Mesothelial cell of epicardium (in vitro differentiated cells): ENCODE data around the gene CEP164. TPM values are rescaled to one million over a fixed set of nuclear protein-coding genes. Genes with fewer than 3 reads are reported as not detected.
"Not testable (repeated sequence)": the region's sequence is repeated elsewhere in the genome, so short reads cannot be mapped to it uniquely, and the experiment has no call there.

ENCODE experiments used
- DNase-seq, 2 experiments: peaks; one replicate each; pipeline ENCODE4 v3.0.0; 2021; ENCODE audit warnings: low spot score in 2 of 2; ENCODE audit not compliant: unreplicated experiment in 2 of 2
- H3K27ac Mint-ChIP-seq: 2 replicates; pipeline ENCODE4 v1.8.0; 2021; ENCODE audit warnings: mixed read lengths
- H3K27me3 Mint-ChIP-seq: 2 replicates; pipeline ENCODE4 v1.8.0; 2021; ENCODE audit warnings: low read depth, mixed read lengths
- H3K36me3 Mint-ChIP-seq: 2 replicates; pipeline ENCODE4 v1.8.0; 2021; ENCODE audit warnings: mixed read lengths
- H3K4me1 Mint-ChIP-seq: 2 replicates; pipeline ENCODE4 v1.8.0; 2021; ENCODE audit warnings: mixed read lengths
- H3K4me3 Mint-ChIP-seq: 2 replicates; pipeline ENCODE4 v1.8.0; 2021; ENCODE audit warnings: mild to moderate bottlenecking, moderate library complexity, mixed read lengths
- H3K9me3 Mint-ChIP-seq: 2 replicates; pipeline ENCODE4 v1.8.0; 2021; ENCODE audit warnings: mixed read lengths
- total RNA-seq: library from RNA; stranded (reverse); gene quantifications from 3 replicates; pipeline ENCODE4 v1.2.1, GENCODE V29; 2021
- TF ChIP-seq, protein P1 (sequence below): fragments of 200-600 bp; sonication (generic); IDR thresholded peaks from one replicate; pipeline ENCODE4 v1.5.0; 2021; ENCODE audit warnings: antibody characterized with exemption; ENCODE audit not compliant: unreplicated experiment

Gene CEP164
- total RNA-seq, 1 donor from 2014 or later, result 51.1 TPM

DNA sequence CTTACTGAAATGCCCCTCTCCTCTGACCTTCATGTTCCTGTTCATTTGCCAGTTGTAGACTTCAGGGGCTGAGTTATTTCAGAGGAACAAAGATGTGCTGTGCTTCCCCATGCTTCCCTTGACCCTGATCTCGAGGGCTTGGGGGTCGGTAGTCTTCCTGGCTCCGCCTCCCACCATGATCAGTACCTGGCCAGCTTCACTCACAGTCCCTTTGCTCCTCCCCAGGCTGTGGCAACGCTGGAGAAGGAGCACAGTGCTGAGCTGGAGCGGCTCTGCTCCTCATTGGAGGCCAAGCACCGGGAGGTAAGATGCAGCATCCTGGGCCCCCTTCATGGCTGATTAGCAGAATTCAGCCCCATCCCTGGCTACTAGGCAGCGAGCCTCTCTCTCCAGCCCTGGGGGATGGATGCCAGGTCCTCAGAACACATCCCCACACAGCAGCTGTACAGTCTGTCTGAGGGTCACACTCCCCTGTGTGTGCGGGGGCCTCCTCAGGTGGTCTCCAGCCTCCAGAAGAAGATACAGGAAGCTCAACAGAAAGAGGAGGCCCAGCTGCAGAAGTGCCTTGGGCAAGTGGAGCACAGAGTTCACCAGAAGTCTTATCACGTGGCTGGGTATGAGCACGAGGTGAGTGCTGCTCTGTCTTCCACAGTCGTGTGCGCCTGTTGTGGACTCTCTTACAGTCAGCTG is 64.5 kb downstream of the CEP164 start:
- no peak for DNase-seq
- Mint-ChIP-seq H3K36me3 (peaks cover 44% of the 10 kb centered on the region), H3K27ac (no peak overlapping the region), H3K9me3 (no peaks in the 10 kb centered on the region), H3K4me1 (no peaks in the 10 kb centered on the region), H3K27me3 (no peaks in the 10 kb centered on the region), H3K4me3 (no peak overlapping the region)
- TF ChIP-seq, protein P1, sequence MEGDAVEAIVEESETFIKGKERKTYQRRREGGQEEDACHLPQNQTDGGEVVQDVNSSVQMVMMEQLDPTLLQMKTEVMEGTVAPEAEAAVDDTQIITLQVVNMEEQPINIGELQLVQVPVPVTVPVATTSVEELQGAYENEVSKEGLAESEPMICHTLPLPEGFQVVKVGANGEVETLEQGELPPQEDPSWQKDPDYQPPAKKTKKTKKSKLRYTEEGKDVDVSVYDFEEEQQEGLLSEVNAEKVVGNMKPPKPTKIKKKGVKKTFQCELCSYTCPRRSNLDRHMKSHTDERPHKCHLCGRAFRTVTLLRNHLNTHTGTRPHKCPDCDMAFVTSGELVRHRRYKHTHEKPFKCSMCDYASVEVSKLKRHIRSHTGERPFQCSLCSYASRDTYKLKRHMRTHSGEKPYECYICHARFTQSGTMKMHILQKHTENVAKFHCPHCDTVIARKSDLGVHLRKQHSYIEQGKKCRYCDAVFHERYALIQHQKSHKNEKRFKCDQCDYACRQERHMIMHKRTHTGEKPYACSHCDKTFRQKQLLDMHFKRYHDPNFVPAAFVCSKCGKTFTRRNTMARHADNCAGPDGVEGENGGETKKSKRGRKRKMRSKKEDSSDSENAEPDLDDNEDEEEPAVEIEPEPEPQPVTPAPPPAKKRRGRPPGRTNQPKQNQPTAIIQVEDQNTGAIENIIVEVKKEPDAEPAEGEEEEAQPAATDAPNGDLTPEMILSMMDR, result no peak

- TF ChIP-seq, protein P1, result no peak
- DNase-seq, result no peak
- Mint-ChIP-seq H3K4me1 (no peaks in the 10 kb centered on the region), H3K36me3 (peaks cover 52% of the 10 kb centered on the region), H3K4me3 (no peak overlapping the region), H3K27ac (no peak overlapping the region), H3K9me3 (peaks cover 8% of the 10 kb centered on the region), H3K27me3 (no peaks in the 10 kb centered on the region)
Observed at GRCh38 chr11:117392979-117393378, 65.3 kb downstream of the CEP164 start.

- H3K27me3 Mint-ChIP-seq, result no peaks in the 10 kb centered on the region
- H3K27ac Mint-ChIP-seq, result no peak overlapping the region
- peaks cover 61% of the 10 kb centered on the region for H3K36me3 Mint-ChIP-seq
- H3K9me3 Mint-ChIP-seq, result peaks cover 17% of the 10 kb centered on the region
- no peak for DNase-seq
- H3K4me1 Mint-ChIP-seq, result no peaks in the 10 kb centered on the region
- H3K4me3 Mint-ChIP-seq, result no peak overlapping the region
- TF ChIP-seq, protein P1, result no peak
Observed at GRCh38 chr11:117394221-117394925, 66.7 kb downstream of the CEP164 start.

DNA sequence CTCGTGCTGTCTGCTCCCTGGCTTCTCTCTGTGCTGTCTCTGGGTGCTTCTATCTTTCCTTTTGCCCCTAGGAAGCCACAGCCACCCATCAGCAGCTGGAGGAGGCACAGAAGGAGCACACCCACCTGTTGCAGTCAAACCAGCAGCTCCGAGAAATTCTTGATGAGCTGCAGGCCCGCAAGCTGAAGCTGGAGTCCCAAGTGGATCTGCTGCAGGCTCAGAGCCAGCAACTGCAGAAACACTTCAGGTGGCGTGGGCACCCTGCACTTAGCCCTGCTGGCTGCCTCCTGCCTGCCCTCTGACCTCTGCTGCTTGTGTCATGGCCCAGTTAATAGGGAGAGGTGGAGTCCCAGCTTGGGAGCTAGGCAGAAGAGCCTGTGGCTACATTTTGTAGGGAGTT is 67.8 kb downstream of the CEP164 start:
- TF ChIP-seq, protein P1, result no peak
- no peak overlapping the region for H3K4me3 Mint-ChIP-seq
- H3K27me3 Mint-ChIP-seq, result no peaks in the 10 kb centered on the region
- H3K27ac Mint-ChIP-seq, result no peak overlapping the region
- H3K36me3 Mint-ChIP-seq, result peaks cover 68% of the 10 kb centered on the region
- no peak for DNase-seq
- no peaks in the 10 kb centered on the region for H3K4me1 Mint-ChIP-seq
- H3K9me3 Mint-ChIP-seq, result peaks cover 28% of the 10 kb centered on the region

GRCh38 chr11:117396970-117397369 is 69.3 kb downstream of the CEP164 start:
- H3K27ac Mint-ChIP-seq, result no peak overlapping the region
- H3K36me3 Mint-ChIP-seq, result peaks cover 76% of the 10 kb centered on the region
- no peak for DNase-seq
- H3K4me1 Mint-ChIP-seq, result no peaks in the 10 kb centered on the region
- no peaks in the 10 kb centered on the region for H3K27me3 Mint-ChIP-seq
- TF ChIP-seq, protein P1, result no peak
- no peak overlapping the region for H3K4me3 Mint-ChIP-seq
- peaks cover 39% of the 10 kb centered on the region for H3K9me3 Mint-ChIP-seq

- Mint-ChIP-seq H3K9me3 (peaks cover 44% of the 10 kb centered on the region), H3K36me3 (peaks cover 81% of the 10 kb centered on the region)
- DNase-seq, H3K27ac Mint-ChIP-seq, H3K4me1 Mint-ChIP-seq, H3K27me3 Mint-ChIP-seq, H3K4me3 Mint-ChIP-seq: not testable (repeated sequence)
Observed at GRCh38 chr11:117398618-117399017, 71.0 kb downstream of the CEP164 start.

DNA sequence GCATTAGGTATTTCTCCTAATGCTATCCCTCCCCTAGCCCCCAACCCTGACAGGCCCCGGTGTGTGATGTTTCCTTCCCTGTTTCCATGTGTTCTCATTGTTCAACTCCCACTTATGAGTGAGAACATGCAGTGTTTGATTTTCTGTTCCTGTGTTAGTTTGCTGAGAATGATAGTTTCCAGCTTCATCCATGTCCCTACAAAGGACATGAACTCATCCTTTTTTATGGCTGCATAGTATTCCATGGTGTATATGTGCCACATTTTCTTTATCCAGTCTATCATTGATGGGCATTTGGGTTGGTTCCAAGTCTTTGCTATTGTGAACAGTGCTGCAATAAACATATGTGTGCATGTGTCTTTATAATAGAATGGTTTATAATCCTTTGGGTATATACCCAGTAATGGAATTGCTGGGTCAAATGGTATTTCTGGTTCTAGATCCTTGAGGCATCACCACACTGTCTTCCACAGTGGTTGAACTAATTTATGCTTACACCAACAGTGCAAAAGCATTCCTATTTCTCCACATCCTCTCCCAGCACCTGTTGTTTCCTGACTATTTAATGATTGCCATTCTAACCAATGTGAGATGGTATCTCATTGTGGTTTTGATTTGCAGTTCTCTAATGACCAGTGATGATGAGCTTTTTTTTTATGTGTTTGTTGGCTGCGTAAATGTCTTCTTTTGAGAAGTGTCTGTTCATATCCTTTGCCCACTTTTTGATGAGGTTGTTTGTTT is 71.6 kb downstream of the CEP164 start:
- DNase-seq, H3K4me3 Mint-ChIP-seq, H3K4me1 Mint-ChIP-seq, H3K27ac Mint-ChIP-seq, H3K27me3 Mint-ChIP-seq: not testable (repeated sequence)
- H3K9me3 Mint-ChIP-seq, result peaks cover 48% of the 10 kb centered on the region
- H3K36me3 Mint-ChIP-seq, result peaks cover 83% of the 10 kb centered on the region

DNA sequence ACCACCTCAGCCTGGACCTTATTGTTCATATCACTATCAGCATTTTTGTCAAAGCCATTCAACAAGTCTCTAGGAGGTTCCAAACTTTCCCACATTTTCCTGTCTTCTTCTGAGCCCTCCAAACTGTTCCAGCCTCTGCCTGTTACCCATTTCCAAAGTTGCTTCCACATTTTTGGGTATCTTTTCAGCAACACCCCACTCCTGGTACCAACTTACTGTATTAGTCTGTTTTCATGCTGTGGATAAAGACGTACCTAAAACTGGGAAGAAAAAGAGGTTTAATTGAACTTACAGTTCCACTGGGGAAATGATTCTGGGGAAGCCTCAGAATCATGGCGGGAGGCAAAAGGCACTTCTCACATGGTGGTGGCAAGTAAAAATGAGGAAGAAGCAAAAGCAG is 78.2 kb downstream of the CEP164 start:
- not testable (repeated sequence) for H3K27me3 Mint-ChIP-seq, DNase-seq, H3K4me3 Mint-ChIP-seq, H3K27ac Mint-ChIP-seq, H3K4me1 Mint-ChIP-seq
- H3K9me3 Mint-ChIP-seq, result peaks cover 30% of the 10 kb centered on the region
- peaks cover 74% of the 10 kb centered on the region for H3K36me3 Mint-ChIP-seq
